Activated T-cell treated with anti-CD3 and anti-CD28 coated beads, Interleukin-2, amount 50 U/mL, for 24 hours (primary cell): ENCODE measurements around the gene SLC17A9.

Source experiments
- DNase-seq: peaks from one replicate; pipeline ENCODE4 v3.0.0-alpha.2; 2020
- H3K27ac Mint-ChIP-seq: 2 replicates; pipeline ENCODE4 v1.8.0; 2020; ENCODE audit warnings: mild to moderate bottlenecking, mixed read lengths
- H3K27me3 Mint-ChIP-seq: 2 replicates; pipeline ENCODE4 v1.8.0; 2020; ENCODE audit warnings: mixed read lengths
- H3K36me3 Mint-ChIP-seq: 2 replicates; pipeline ENCODE4 v1.8.0; 2020; ENCODE audit warnings: low read depth, mixed read lengths
- H3K4me1 Mint-ChIP-seq: 2 replicates; pipeline ENCODE4 v1.8.0; 2020; ENCODE audit warnings: low read depth, mixed read lengths
- H3K4me3 Mint-ChIP-seq: 2 replicates; pipeline ENCODE4 v1.8.0; 2020; ENCODE audit warnings: mild to moderate bottlenecking, moderate library complexity, mixed read lengths
- H3K9me3 Mint-ChIP-seq: 2 replicates; pipeline ENCODE4 v1.8.0; 2020; ENCODE audit warnings: mixed read lengths

The SLC17A9 gene

GRCh38 chr20:62983210-62983609 is 30.7 kb downstream of the SLC17A9 start:
- H3K4me1 Mint-ChIP-seq: peaks cover 24% of the 10 kb centered on the region
- no peak for DNase-seq
- H3K9me3 Mint-ChIP-seq: no peaks in the 10 kb centered on the region
- no peak overlapping the region for H3K4me3 Mint-ChIP-seq
- no peaks in the 10 kb centered on the region for H3K36me3 Mint-ChIP-seq
- H3K27ac Mint-ChIP-seq: no peak overlapping the region
- H3K27me3 Mint-ChIP-seq: peaks cover 54% of the 10 kb centered on the region

DNA sequence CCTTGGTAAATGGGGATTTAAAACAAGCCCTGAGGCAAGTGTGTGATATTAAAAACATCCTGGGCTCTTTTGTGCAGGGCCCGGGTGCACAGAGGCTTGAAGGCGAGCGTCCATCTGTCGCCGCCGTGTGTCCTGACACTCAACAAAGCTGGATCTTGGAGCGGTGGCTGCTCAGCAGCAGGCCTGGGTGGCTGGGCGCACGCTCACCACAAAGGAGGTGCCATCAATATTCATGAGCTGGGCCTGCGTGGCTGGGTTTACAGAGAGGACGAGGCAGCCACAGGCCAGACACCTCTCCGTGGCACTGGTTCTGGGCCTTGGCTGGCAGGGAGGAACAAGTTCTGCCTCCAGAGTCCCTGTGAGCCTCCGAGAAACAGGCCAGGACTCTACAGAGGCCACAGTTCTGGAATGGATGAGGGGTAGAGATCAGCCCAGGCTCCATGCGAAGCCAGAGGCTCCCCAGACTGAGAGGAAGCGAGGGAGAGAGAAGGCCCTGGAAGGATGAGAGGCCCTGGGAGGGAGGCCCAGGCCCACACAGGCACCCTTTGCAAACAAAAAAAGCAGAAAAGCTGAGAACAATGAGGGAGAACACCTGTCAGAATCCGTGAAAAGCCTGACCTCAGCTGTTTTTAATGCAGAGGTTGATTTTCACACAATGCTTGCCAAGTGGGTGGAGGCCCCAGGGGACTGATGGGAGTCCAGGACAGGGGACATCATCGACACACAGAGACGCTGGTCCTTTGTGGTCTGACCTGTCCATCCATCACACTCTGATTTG is 32.3 kb downstream of the SLC17A9 start:
- no peaks in the 10 kb centered on the region for H3K36me3 Mint-ChIP-seq
- H3K27me3 Mint-ChIP-seq: peaks cover 40% of the 10 kb centered on the region
- H3K27ac Mint-ChIP-seq: no peak overlapping the region
- peaks cover 16% of the 10 kb centered on the region for H3K4me1 Mint-ChIP-seq
- no peak for DNase-seq
- H3K9me3 Mint-ChIP-seq: no peaks in the 10 kb centered on the region
- H3K4me3 Mint-ChIP-seq: no peak overlapping the region

DNA sequence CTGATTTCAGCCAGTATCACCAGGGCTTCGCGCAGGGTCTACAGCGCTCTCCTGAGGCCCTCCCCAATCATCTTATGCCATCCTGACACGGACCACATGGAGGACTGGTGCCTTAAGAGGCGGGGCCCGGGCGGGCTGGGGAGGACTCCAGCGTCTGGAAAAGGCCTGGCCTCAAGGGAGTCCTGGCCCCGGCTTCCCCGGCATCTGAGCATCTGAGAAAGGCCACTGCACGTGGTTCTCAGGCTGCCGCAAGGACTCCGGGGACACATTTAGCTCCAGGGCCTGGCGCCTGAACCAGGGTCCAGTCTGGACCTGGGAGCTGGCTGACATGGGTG is 32.9 kb downstream of the SLC17A9 start:
- no peak overlapping the region for H3K4me3 Mint-ChIP-seq
- H3K27ac Mint-ChIP-seq: no peak overlapping the region
- peaks cover 34% of the 10 kb centered on the region for H3K27me3 Mint-ChIP-seq
- peaks cover 12% of the 10 kb centered on the region for H3K4me1 Mint-ChIP-seq
- H3K36me3 Mint-ChIP-seq: no peaks in the 10 kb centered on the region
- no peak for DNase-seq
- no peaks in the 10 kb centered on the region for H3K9me3 Mint-ChIP-seq

- Mint-ChIP-seq H3K4me1 (peaks cover 7% of the 10 kb centered on the region), H3K4me3 (no peak overlapping the region), H3K9me3 (no peaks in the 10 kb centered on the region), H3K27me3 (peaks cover 33% of the 10 kb centered on the region), H3K27ac (no peak overlapping the region), H3K36me3 (no peaks in the 10 kb centered on the region)
- no peak for DNase-seq
Observed at GRCh38 chr20:62986257-62986800, 33.8 kb downstream of the SLC17A9 start.

DNA sequence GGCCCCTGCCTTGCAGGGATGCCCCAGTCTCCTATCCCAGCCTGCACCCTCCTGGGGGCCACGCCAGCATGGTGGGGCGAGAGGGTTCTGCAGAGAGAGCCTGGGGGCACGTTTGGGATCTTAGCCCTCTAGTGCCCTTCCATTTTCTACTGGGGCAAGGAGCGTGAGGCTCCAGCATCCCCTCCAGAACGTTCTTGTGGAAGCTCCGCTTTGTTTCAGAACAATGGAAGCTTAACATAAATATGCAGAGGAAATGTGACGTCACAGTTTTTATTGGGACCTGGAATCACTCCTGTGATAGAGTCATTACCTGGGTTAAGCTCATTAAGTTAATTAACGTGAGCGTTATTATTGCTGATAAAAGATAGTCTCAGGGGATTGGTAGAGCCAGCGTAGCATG is 34.6 kb downstream of the SLC17A9 start:
- peaks cover 4% of the 10 kb centered on the region for H3K4me1 Mint-ChIP-seq
- no peak overlapping the region for H3K27ac Mint-ChIP-seq
- no peaks in the 10 kb centered on the region for H3K9me3 Mint-ChIP-seq
- DNase-seq: no peak
- peaks cover 27% of the 10 kb centered on the region for H3K27me3 Mint-ChIP-seq
- H3K4me3 Mint-ChIP-seq: no peak overlapping the region
- H3K36me3 Mint-ChIP-seq: no peaks in the 10 kb centered on the region

- Mint-ChIP-seq H3K4me3 (peak overlapping the region; percentile 30), H3K36me3 (no peaks in the 10 kb centered on the region), H3K27ac (no peak overlapping the region), H3K4me1 (no peaks in the 10 kb centered on the region), H3K27me3 (peaks cover 23% of the 10 kb centered on the region), H3K9me3 (no peaks in the 10 kb centered on the region)
- DNase-seq: no peak
Observed at GRCh38 chr20:62989201-62989601, 36.7 kb downstream of the SLC17A9 start.

- H3K36me3 Mint-ChIP-seq: no peaks in the 10 kb centered on the region
- DNase-seq: no peak
- no peaks in the 10 kb centered on the region for H3K4me1 Mint-ChIP-seq
- no peaks in the 10 kb centered on the region for H3K9me3 Mint-ChIP-seq
- no peak overlapping the region for H3K4me3 Mint-ChIP-seq
- H3K27ac Mint-ChIP-seq: no peak overlapping the region
- peaks cover 21% of the 10 kb centered on the region for H3K27me3 Mint-ChIP-seq
Observed at GRCh38 chr20:62990306-62990825, 37.9 kb downstream of the SLC17A9 start.

DNA sequence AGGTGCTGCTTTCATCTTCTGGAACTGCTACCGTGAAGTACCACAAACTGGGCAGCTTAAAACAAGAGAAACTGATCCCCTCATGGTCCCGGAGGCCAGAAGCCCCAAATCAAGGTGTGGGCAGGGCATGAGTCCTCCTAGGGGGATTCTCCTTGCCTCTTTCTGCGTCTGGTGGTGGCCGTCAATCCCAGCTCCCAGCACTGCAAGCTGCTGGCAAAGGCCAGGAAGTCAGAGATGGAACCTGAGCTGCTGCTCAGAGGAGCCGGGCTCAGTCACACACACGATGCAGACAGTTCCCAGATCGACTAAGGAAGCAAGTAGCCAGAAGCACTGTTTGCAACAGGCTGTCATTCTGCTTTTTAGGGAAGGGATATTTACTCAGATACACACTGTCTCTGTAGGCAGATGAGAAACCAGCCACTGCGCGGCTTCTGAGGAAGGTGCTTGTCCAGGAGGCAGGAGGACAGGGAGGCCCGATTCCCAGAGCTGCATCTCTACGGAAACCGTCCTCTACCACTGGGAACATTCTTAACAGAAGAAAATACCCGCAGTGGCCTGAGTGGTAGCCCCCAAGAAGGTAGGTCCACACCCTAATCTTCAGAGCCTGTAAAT is 38.8 kb downstream of the SLC17A9 start:
- DNase-seq: no peak
- Mint-ChIP-seq H3K9me3 (no peaks in the 10 kb centered on the region), H3K27ac (no peak overlapping the region), H3K27me3 (peaks cover 30% of the 10 kb centered on the region), H3K4me1 (no peaks in the 10 kb centered on the region), H3K36me3 (no peaks in the 10 kb centered on the region), H3K4me3 (no peak overlapping the region)

GRCh38 chr20:62991863-62992262 is 39.4 kb downstream of the SLC17A9 start:
- no peak overlapping the region for H3K27ac Mint-ChIP-seq
- H3K4me3 Mint-ChIP-seq: no peak overlapping the region
- H3K36me3 Mint-ChIP-seq: no peaks in the 10 kb centered on the region
- H3K4me1 Mint-ChIP-seq: no peaks in the 10 kb centered on the region
- no peaks in the 10 kb centered on the region for H3K9me3 Mint-ChIP-seq
- no peak for DNase-seq
- H3K27me3 Mint-ChIP-seq: peaks cover 32% of the 10 kb centered on the region

DNA sequence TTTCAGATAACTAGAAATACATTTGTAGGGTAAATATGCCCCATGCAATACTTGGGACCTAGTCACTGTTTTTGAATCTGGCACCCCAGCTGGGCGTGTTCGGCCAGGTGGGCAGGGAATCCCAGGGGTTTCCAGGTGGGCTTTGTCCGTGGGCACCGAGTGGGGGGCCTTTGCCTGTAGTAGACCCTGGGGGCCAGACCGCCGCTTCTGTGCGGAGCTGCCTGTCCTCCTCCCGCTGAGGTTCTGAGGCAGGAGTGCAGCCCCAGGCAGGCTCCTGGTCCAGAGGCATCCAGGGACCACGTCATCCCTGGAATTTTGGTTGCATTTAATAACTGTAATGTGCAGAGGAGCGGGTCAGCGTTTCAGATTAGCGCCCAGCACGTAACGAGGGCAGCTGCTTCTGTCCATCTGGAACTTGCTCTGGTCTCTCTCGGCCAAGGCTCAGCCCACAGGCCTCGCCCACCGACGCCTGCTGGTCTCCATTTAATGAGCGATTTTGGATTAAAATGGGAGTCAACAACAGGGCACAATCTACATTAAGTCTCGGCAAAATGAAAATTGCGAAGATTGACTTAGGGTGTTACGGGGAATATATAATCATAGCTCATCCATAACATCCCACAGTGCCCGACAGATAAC is 41.5 kb downstream of the SLC17A9 start:
- H3K27me3 Mint-ChIP-seq: peaks cover 38% of the 10 kb centered on the region
- no peak overlapping the region for H3K4me3 Mint-ChIP-seq
- no peaks in the 10 kb centered on the region for H3K4me1 Mint-ChIP-seq
- no peaks in the 10 kb centered on the region for H3K36me3 Mint-ChIP-seq
- no peak overlapping the region for H3K27ac Mint-ChIP-seq
- H3K9me3 Mint-ChIP-seq: no peaks in the 10 kb centered on the region
- DNase-seq: no peak

DNA sequence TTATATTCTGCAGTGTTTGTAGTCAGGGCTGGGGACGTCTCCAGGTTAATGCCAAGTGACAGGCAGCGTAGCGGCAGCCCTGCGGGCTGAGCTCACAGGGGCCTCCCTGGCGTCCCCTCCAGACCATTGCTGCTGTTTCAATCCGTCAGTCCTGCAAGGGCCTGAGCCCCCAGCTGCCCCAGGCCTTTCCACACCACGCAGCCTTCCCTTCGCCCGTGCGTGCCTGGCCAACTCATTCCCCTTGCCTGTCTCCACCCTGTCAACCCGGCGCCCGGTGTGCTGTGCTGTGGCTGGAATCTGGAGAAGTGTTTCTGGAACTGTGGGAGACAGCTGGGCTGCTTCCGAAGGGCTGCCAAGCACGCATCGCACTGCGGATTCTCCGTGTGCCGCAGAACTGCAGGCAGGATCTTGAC is 42.4 kb downstream of the SLC17A9 start:
- H3K27ac Mint-ChIP-seq: no peak overlapping the region
- DNase-seq: no peak
- no peaks in the 10 kb centered on the region for H3K9me3 Mint-ChIP-seq
- H3K27me3 Mint-ChIP-seq: peaks cover 47% of the 10 kb centered on the region
- no peaks in the 10 kb centered on the region for H3K36me3 Mint-ChIP-seq
- no peak overlapping the region for H3K4me3 Mint-ChIP-seq
- H3K4me1 Mint-ChIP-seq: no peaks in the 10 kb centered on the region

- DNase-seq: no peak
- Mint-ChIP-seq H3K9me3 (no peaks in the 10 kb centered on the region), H3K27me3 (peaks cover 53% of the 10 kb centered on the region), H3K4me1 (no peaks in the 10 kb centered on the region), H3K27ac (no peak overlapping the region), H3K4me3 (no peak overlapping the region), H3K36me3 (no peaks in the 10 kb centered on the region)
Observed at GRCh38 chr20:62995481-62995880, 43.0 kb downstream of the SLC17A9 start.

GRCh38 chr20:62995898-62996595 is 43.5 kb downstream of the SLC17A9 start:
- H3K27ac Mint-ChIP-seq: no peak overlapping the region

GRCh38 chr20:62996596-62996982 is 44.1 kb downstream of the SLC17A9 start:
- DNase-seq: no peak
- Mint-ChIP-seq H3K27ac (no peak overlapping the region), H3K4me1 (no peaks in the 10 kb centered on the region), H3K9me3 (no peaks in the 10 kb centered on the region), H3K27me3 (peaks cover 56% of the 10 kb centered on the region), H3K36me3 (no peaks in the 10 kb centered on the region), H3K4me3 (no peak overlapping the region)

More at GRCh38 chr20:62995898-62996595, 43.5 kb downstream of the SLC17A9 start:
- H3K9me3 Mint-ChIP-seq: no peaks in the 10 kb centered on the region
- H3K36me3 Mint-ChIP-seq: no peaks in the 10 kb centered on the region
- H3K27me3 Mint-ChIP-seq: peaks cover 55% of the 10 kb centered on the region
- no peak for DNase-seq
- H3K4me3 Mint-ChIP-seq: no peak overlapping the region
- no peaks in the 10 kb centered on the region for H3K4me1 Mint-ChIP-seq
